Measurements from ENCODE around the gene AGAP3. TPM values are rescaled to one million over a fixed set of nuclear protein-coding genes. Genes with fewer than 3 reads are reported as not detected.

AGAP3 gene
- total RNA-seq, 4 donors from 2014 or later: 68.6 to 100 (median 72.2) TPM

GRCh38 chr7:151083824-151084160 is 2.5 kb upstream of the AGAP3 start:
- intact Hi-C loops (cut with DNase I): no loop called here
- peaks cover 49 to 77% (median 54%) of the 10 kb centered on the region in 3 donors for H3K4me1 ChIP-seq
- no peak for DNase-seq
- no peak for TF ChIP-seq POLR2A (IDR thresholded peaks at IDR 0.05)
- H3K36me3 ChIP-seq: peaks cover 0 to 8% (median 0%) of the 10 kb centered on the region in 3 donors
- H3K9me3 ChIP-seq: no peaks in the 10 kb centered on the region
- H3K27ac ChIP-seq: peak overlapping the region in 3 of 4 donors; percentile 91 to 97 (median 95)
- peak overlapping the region; percentile 62 to 95 (median 82) for H3K4me3 ChIP-seq
- WGBS, 2 donors: 26 to 51% methylated on average over 2 to 3 of the region's 3 CpGs
- no peaks in the 10 kb centered on the region for H3K27me3 ChIP-seq

DNA sequence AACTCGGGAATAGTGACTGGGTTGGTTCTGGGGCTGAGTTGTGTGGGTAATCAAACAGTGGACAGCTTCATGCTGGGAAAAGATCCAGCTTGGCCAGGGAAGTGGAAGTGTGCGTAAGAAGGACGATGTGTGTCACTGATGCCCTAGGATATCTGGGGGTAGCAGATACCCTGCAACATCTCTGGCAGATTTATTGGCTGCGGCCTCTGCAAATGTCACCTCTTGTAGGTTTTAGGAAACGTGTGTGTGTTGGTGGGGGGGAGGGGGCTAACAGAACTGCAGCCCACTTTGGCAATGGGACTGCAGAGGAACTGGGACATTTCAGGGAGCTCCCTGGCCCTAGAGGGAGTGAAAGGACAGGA is 965 bp upstream of the AGAP3 start:
- DNase-seq: no peak
- H3K27me3 ChIP-seq: no peaks in the 10 kb centered on the region
- H3K9me3 ChIP-seq: no peaks in the 10 kb centered on the region
- TF ChIP-seq, protein P1, sequence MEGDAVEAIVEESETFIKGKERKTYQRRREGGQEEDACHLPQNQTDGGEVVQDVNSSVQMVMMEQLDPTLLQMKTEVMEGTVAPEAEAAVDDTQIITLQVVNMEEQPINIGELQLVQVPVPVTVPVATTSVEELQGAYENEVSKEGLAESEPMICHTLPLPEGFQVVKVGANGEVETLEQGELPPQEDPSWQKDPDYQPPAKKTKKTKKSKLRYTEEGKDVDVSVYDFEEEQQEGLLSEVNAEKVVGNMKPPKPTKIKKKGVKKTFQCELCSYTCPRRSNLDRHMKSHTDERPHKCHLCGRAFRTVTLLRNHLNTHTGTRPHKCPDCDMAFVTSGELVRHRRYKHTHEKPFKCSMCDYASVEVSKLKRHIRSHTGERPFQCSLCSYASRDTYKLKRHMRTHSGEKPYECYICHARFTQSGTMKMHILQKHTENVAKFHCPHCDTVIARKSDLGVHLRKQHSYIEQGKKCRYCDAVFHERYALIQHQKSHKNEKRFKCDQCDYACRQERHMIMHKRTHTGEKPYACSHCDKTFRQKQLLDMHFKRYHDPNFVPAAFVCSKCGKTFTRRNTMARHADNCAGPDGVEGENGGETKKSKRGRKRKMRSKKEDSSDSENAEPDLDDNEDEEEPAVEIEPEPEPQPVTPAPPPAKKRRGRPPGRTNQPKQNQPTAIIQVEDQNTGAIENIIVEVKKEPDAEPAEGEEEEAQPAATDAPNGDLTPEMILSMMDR (IDR thresholded peaks at IDR 0.05): no peak
- no peak for TF ChIP-seq POLR2A (IDR thresholded peaks at IDR 0.05)
- H3K4me3 ChIP-seq: peak overlapping the region in 3 of 4 donors; percentile 55 to 94 (median 74)
- intact Hi-C loops (cut with DNase I): no loop called here
- peaks cover 51 to 77% (median 55%) of the 10 kb centered on the region in 3 donors for H3K4me1 ChIP-seq
- WGBS, 2 donors: 32 to 53% methylated on average over 5 of the region's 5 CpGs
- no peaks in the 10 kb centered on the region for H3K36me3 ChIP-seq
- H3K27ac ChIP-seq: peak overlapping the region in 3 of 4 donors; percentile 75 to 93 (median 88)

- TF ChIP-seq POLR2A (IDR thresholded peaks at IDR 0.05): no peak
- TF ChIP-seq, protein P1 (IDR thresholded peaks at IDR 0.05): no peak
- Histone ChIP-seq H3K4me3 (peak overlapping the region; percentile 41 to 94 (median 64)), H3K36me3 (no peaks in the 10 kb centered on the region), H3K4me1 (peaks cover 40 to 81% (median 51%) of the 10 kb centered on the region in 3 donors), H3K27me3 (no peaks in the 10 kb centered on the region), H3K9me3 (no peaks in the 10 kb centered on the region), H3K27ac (peak overlapping the region; percentile 67 to 93 (median 84))
- no peak for DNase-seq
- 1% methylated on average over 34 of the region's 56 CpGs; no CpG with 5 or more reads in 1 of the 2 donors for WGBS, 2 donors
- intact Hi-C loops (cut with DNase I): no loop called here
Observed at GRCh38 chr7:151086802-151087244, 548 bp downstream of the AGAP3 start.

GRCh38 chr7:151087245-151088018 is 1.2 kb downstream of the AGAP3 start:
- peak overlapping the region; percentile 41 to 94 (median 64) for H3K4me3 ChIP-seq
- DNase-seq: no peak
- TF ChIP-seq POLR2A (IDR thresholded peaks at IDR 0.05): peak in 1 of 4 donors; percentile 3
- TF ChIP-seq, protein P1 (IDR thresholded peaks at IDR 0.05): peak in 3 of 6 experiments; percentile 12 to 25 (median 22)
- WGBS, 2 donors: 0% methylated on average over 1 to 3 of the region's 70 CpGs
- H3K36me3 ChIP-seq: peaks cover 0 to 5% (median 0%) of the 10 kb centered on the region in 3 donors
- H3K4me1 ChIP-seq: peaks cover 34 to 81% (median 47%) of the 10 kb centered on the region in 3 donors
- no peaks in the 10 kb centered on the region for H3K27me3 ChIP-seq
- intact Hi-C loops (cut with DNase I): no loop called here
- peak overlapping the region; percentile 67 to 93 (median 84) for H3K27ac ChIP-seq
- no peaks in the 10 kb centered on the region for H3K9me3 ChIP-seq

DNA sequence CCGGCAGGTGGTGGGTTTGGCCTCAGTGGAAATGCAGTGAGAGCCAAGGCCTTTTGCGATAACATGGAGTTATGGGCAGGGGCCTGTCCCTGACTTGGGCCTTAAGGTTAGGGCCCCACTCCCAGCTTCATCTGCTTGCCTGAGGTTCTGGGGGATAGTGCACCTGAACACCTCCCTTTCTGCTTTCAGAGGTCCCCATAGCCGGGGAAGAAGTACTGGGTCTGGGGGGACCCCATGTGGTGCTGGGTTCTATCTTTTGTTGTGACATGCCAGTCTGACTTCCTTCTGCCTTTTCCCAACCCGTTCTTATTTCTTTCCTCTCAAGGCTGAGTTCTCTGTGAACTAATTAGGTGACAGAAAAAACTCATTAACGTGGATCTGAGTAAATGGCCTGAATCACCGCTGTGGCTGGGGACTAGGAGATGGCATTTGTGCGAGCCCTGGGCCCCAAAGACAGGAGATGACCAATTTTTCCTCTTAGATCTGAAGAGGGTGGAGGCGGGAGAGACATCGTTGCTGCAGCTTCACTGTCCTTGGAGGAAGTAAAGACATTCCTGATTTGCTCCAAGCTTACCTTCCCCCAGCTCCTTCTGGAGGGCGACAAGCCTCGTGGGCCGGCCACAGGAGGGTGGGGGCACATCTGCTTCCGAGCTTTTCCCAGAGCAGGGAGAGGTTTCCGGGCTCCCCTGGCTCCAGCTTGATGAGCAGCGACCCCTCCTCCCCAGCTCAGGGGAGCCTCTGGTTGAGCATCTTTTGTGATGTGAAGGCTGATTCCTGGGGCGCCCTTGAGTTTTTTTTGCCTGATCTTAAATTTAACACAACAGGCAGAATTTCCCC is 2.0 kb downstream of the AGAP3 start:
- peaks cover 0 to 7% (median 0%) of the 10 kb centered on the region in 3 donors for H3K36me3 ChIP-seq
- DNase-seq: no peak
- H3K27me3 ChIP-seq: no peaks in the 10 kb centered on the region
- no peaks in the 10 kb centered on the region for H3K9me3 ChIP-seq
- 30 to 44% methylated on average over 12 to 14 of the region's 16 CpGs for WGBS, 2 donors
- peak overlapping the region; percentile 67 to 93 (median 84) for H3K27ac ChIP-seq
- TF ChIP-seq, protein P1 (IDR thresholded peaks at IDR 0.05): no peak
- TF ChIP-seq POLR2A (IDR thresholded peaks at IDR 0.05): no peak
- peaks cover 31 to 74% (median 45%) of the 10 kb centered on the region in 3 donors for H3K4me1 ChIP-seq
- intact Hi-C loops (cut with DNase I): no loop called here
- peak overlapping the region; percentile 41 to 94 (median 64) for H3K4me3 ChIP-seq

Measured in esophagus squamous epithelium (tissue), 5 donors.